ENCODE results near the gene BBS10. TPM values are rescaled to one million over a fixed set of nuclear protein-coding genes. Genes with fewer than 3 reads are reported as not detected.
"Not testable (repeated sequence)": the region's sequence is repeated elsewhere in the genome, so short reads cannot be mapped to it uniquely, and the experiment has no call there.

Gene BBS10
- total RNA-seq, 1 experiment from 2014 or later: 6.0 TPM

DNA sequence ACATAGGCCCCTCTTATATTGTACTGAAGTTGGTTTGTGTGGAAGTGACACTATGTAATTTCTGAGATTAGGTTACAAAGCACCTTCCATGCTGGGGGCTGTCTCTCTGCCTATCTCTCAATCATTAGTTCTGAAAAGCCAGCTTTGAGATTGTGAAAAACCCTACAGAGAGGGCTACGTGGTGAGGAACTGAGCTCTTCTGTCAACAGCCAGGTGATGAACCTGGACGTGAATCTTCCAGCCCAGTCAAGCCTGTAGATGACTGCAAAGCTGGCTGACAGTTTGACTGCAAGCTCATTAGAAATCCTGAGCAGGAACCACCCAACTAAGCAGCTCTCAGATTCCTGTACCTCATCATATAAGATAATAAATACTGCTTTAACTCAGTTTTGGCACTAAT, 36.3 kb upstream of the BBS10 start:
- no peak for DNase-seq
- no TSS peak for BruUV-seq (replicated peaks)
- POLR2A ChIA-PET: no interaction called here
- Histone ChIP-seq H3K36me3 (ENCODE audit: control insufficient read depth, insufficient read depth, low read length) (no peaks in the 10 kb centered on the region), H3K9me3 (no peaks in the 10 kb centered on the region), H3K27me3 (replicated peaks; ENCODE audit: control insufficient read depth, insufficient read depth, low read length) (no peaks in the 10 kb centered on the region), H3K4me1 (no peaks in the 10 kb centered on the region), H3K4me3 (ENCODE audit: low read depth, low read length) (no peak overlapping the region)
- CTCF ChIA-PET: no interaction called here
- Mint-ChIP-seq H3K36me3 (ENCODE audit: insufficient read depth, unreplicated experiment) (peaks cover 22% of the 10 kb centered on the region), H3K27ac (ENCODE audit: unreplicated experiment) (no peak overlapping the region), H3K4me1 (ENCODE audit: low read depth, unreplicated experiment) (no peaks in the 10 kb centered on the region), H3K9me3 (ENCODE audit: unreplicated experiment) (no peaks in the 10 kb centered on the region), H3K27me3 (ENCODE audit: insufficient read depth, unreplicated experiment) (no peaks in the 10 kb centered on the region), H3K4me3 (ENCODE audit: unreplicated experiment) (no peak overlapping the region)
- no peak for TF ChIP-seq CTCF (IDR thresholded peaks at IDR 0.05; ENCODE audit: insufficient read depth in 1 of 2, low read depth in 1 of 2, low read length in 1 of 2, severe bottlenecking in 1 of 2, unreplicated experiment in 1 of 2)
- intact Hi-C loops (cut with micrococcal nuclease; ENCODE audit: unreplicated experiment): no loop called here

DNA sequence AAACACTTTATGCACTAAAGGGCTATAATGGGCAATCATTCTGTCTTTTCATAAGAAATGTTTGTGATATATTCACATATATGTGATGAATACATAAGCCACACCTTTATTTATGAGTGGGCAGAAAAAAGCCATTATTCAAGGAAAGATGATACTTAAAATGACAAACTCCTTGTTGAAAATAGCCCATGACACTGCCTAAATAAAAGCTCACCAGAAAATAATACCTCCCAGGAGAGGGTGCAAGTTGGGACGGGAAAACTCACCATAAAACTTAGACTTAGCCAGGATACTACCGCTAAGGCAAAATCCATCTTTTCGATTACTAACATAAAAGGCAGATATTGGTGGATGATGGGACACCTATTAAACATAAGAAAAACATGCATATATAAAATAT, 35.8 kb upstream of the BBS10 start:
- H3K27me3 Mint-ChIP-seq (ENCODE audit: insufficient read depth, unreplicated experiment): no peaks in the 10 kb centered on the region
- H3K4me3 Mint-ChIP-seq (ENCODE audit: unreplicated experiment): no peak overlapping the region
- H3K9me3 ChIP-seq: no peaks in the 10 kb centered on the region
- POLR2A ChIA-PET: no interaction called here
- CTCF ChIA-PET: no interaction called here
- BruUV-seq (replicated peaks): no TSS peak
- H3K4me1 ChIP-seq: no peaks in the 10 kb centered on the region
- H3K4me3 ChIP-seq (ENCODE audit: low read depth, low read length): no peak overlapping the region
- no peak overlapping the region for H3K27ac Mint-ChIP-seq (ENCODE audit: unreplicated experiment)
- no peaks in the 10 kb centered on the region for H3K36me3 ChIP-seq (ENCODE audit: control insufficient read depth, insufficient read depth, low read length)
- TF ChIP-seq CTCF (IDR thresholded peaks at IDR 0.05; ENCODE audit: insufficient read depth in 1 of 2, low read depth in 1 of 2, low read length in 1 of 2, severe bottlenecking in 1 of 2, unreplicated experiment in 1 of 2): no peak
- no peak for DNase-seq
- H3K36me3 Mint-ChIP-seq (ENCODE audit: insufficient read depth, unreplicated experiment): peaks cover 22% of the 10 kb centered on the region
- no peaks in the 10 kb centered on the region for H3K4me1 Mint-ChIP-seq (ENCODE audit: low read depth, unreplicated experiment)
- no peaks in the 10 kb centered on the region for H3K9me3 Mint-ChIP-seq (ENCODE audit: unreplicated experiment)
- no peaks in the 10 kb centered on the region for H3K27me3 ChIP-seq (replicated peaks; ENCODE audit: control insufficient read depth, insufficient read depth, low read length)
- intact Hi-C loops (cut with micrococcal nuclease; ENCODE audit: unreplicated experiment): no loop called here

DNA sequence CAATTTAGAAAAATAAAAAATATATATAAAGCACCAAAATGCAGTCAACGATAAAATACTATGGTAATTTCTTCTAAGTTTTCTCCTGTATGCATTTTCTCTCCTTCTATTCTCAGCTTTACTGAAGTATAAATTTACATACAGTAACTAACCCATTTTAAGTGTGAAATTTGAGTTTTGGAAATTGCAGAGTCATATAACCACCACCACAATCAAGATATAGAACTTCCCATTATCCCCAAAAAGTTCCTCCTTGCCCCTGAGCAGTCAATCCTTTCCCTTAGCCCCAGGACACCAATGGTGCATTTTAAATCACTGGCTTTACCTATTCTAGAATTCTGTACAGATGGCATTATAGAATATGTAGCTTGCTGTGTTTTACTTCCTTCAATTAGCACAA, 31.0 kb upstream of the BBS10 start:
- Histone ChIP-seq H3K36me3 (ENCODE audit: control insufficient read depth, insufficient read depth, low read length) (no peaks in the 10 kb centered on the region), H3K27me3 (replicated peaks; ENCODE audit: control insufficient read depth, insufficient read depth, low read length) (no peaks in the 10 kb centered on the region), H3K4me3 (ENCODE audit: low read depth, low read length) (no peak overlapping the region), H3K4me1 (no peaks in the 10 kb centered on the region), H3K9me3 (no peaks in the 10 kb centered on the region)
- H3K36me3 Mint-ChIP-seq (ENCODE audit: insufficient read depth, unreplicated experiment): peaks cover 8% of the 10 kb centered on the region
- ChIA-PET POLR2A (no interaction called here), CTCF (no interaction called here)
- no peaks in the 10 kb centered on the region for H3K27me3 Mint-ChIP-seq (ENCODE audit: insufficient read depth, unreplicated experiment)
- no peak overlapping the region for H3K4me3 Mint-ChIP-seq (ENCODE audit: unreplicated experiment)
- intact Hi-C loops (cut with micrococcal nuclease; ENCODE audit: unreplicated experiment): no loop called here
- no TSS peak for BruUV-seq (replicated peaks)
- H3K9me3 Mint-ChIP-seq (ENCODE audit: unreplicated experiment): no peaks in the 10 kb centered on the region
- no peak for TF ChIP-seq CTCF (IDR thresholded peaks at IDR 0.05; ENCODE audit: insufficient read depth in 1 of 2, low read depth in 1 of 2, low read length in 1 of 2, severe bottlenecking in 1 of 2, unreplicated experiment in 1 of 2)
- no peak overlapping the region for H3K27ac Mint-ChIP-seq (ENCODE audit: unreplicated experiment)
- no peaks in the 10 kb centered on the region for H3K4me1 Mint-ChIP-seq (ENCODE audit: low read depth, unreplicated experiment)
- DNase-seq: no peak

DNA sequence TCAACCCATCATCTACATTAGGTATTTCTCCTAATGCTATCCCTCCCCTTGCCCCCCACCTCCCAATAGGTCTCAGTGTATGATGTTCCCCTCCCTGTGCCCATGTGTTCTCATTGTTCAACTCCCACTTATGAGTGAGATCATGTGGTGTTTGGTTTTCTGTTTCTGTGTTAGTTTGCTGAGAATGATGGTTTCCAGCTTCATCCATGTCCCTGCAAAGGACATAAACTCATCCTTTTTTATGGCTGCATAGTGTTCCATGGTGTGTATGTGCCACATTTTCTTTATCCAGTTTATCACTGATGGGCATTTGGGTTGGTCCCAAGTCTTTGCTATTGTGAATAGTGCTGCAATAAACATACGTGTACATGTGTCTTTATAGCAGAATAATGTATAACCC, 28.7 kb upstream of the BBS10 start:
- H3K27ac Mint-ChIP-seq (ENCODE audit: unreplicated experiment); H3K36me3 ChIP-seq (ENCODE audit: control insufficient read depth, insufficient read depth, low read length); H3K36me3 Mint-ChIP-seq (ENCODE audit: insufficient read depth, unreplicated experiment); BruUV-seq (replicated peaks); intact Hi-C loops (cut with micrococcal nuclease; ENCODE audit: unreplicated experiment); H3K9me3 Mint-ChIP-seq (ENCODE audit: unreplicated experiment); H3K4me3 Mint-ChIP-seq (ENCODE audit: unreplicated experiment); H3K4me1 ChIP-seq; H3K27me3 Mint-ChIP-seq (ENCODE audit: insufficient read depth, unreplicated experiment); POLR2A ChIA-PET; H3K4me1 Mint-ChIP-seq (ENCODE audit: low read depth, unreplicated experiment); DNase-seq; H3K27me3 ChIP-seq (replicated peaks; ENCODE audit: control insufficient read depth, insufficient read depth, low read length); H3K4me3 ChIP-seq (ENCODE audit: low read depth, low read length); H3K9me3 ChIP-seq; CTCF ChIA-PET: not testable (repeated sequence)

Data from Caco-2 (cell line).